ENCODE results near the gene PBX1. TPM values are rescaled to one million over a fixed set of nuclear protein-coding genes. Genes with fewer than 3 reads are reported as not detected.
"Not testable (repeated sequence)": the region's sequence is repeated elsewhere in the genome, so short reads cannot be mapped to it uniquely, and the experiment has no call there.

PBX1 gene
- polyA plus RNA-seq (ENCODE audit: insufficient read length in 10 of 10) = 10 to 100 TPM; 51.2 to 64.5 (median 59.0) TPM
- long read RNA-seq, donor 1, full-length matches to known transcripts = 11 of 25 reads
- long read RNA-seq, donor 1, partial matches to known transcripts = 14 of 25 reads
- long read RNA-seq, donor 1, other reads (novel, unspliced or antisense) = 0 of 25 reads
- long read RNA-seq, donor 2, full-length matches to known transcripts = 6 of 6 reads
- long read RNA-seq, donor 2, partial matches to known transcripts = 0 of 6 reads
- long read RNA-seq, donor 2, other reads (novel, unspliced or antisense) = 0 of 6 reads
- long read RNA-seq, donor 3 = 0 reads
- long read RNA-seq, donor 4, full-length matches to known transcripts = 15 of 22 reads
- long read RNA-seq, donor 4, partial matches to known transcripts = 7 of 22 reads
- long read RNA-seq, donor 4, other reads (novel, unspliced or antisense) = 0 of 22 reads
- long read RNA-seq, donor 5, full-length matches to known transcripts = 11 of 47 reads
- long read RNA-seq, donor 5, partial matches to known transcripts = 36 of 47 reads
- long read RNA-seq, donor 5, other reads (novel, unspliced or antisense) = 0 of 47 reads
- long read RNA-seq, donor 6, full-length matches to known transcripts = 22 of 48 reads
- long read RNA-seq, donor 6, partial matches to known transcripts = 26 of 48 reads
- long read RNA-seq, donor 6, other reads (novel, unspliced or antisense) = 0 of 48 reads
- long read RNA-seq, donor 7, full-length matches to known transcripts = 16 of 41 reads
- long read RNA-seq, donor 7, partial matches to known transcripts = 25 of 41 reads
- long read RNA-seq, donor 7, other reads (novel, unspliced or antisense) = 0 of 41 reads
- long read RNA-seq, donor 8, full-length matches to known transcripts = 10 of 17 reads
- long read RNA-seq, donor 8, partial matches to known transcripts = 7 of 17 reads
- long read RNA-seq, donor 8, other reads (novel, unspliced or antisense) = 0 of 17 reads
- long read RNA-seq, donor 9, full-length matches to known transcripts = 1 of 1 reads
- long read RNA-seq, donor 9, partial matches to known transcripts = 0 of 1 reads
- long read RNA-seq, donor 9, other reads (novel, unspliced or antisense) = 0 of 1 reads

GRCh38 chr1:164558461-164559341 lies at the start of gene PBX1:
Gene PBX1 (plus strand): TSS chr1:164559184.
- DNase-seq = peak; percentile 98 to 99 (median 99)

GRCh38 chr1:164510435-164510834 lies 48.5 kb upstream of the PBX1 start:
- DNase-seq = no peak

- DNase-seq = no peak
These were observed 47.8 kb upstream of the PBX1 start for GRCh38 chr1:164511001-164511705.

- DNase-seq = peak; percentile 8 to 23 (median 18)
These were observed 43.8 kb upstream of the PBX1 start for GRCh38 chr1:164515231-164515630.

- peak; percentile 34 to 58 (median 43) for DNase-seq
These were observed 43.2 kb upstream of the PBX1 start for GRCh38 chr1:164515711-164516331.

- no peak for DNase-seq
These were observed 42.4 kb upstream of the PBX1 start for GRCh38 chr1:164516591-164516990.

GRCh38 chr1:164518692-164519332 lies 40.2 kb upstream of the PBX1 start:
- no peak for DNase-seq

GRCh38 chr1:164519426-164519825 lies 39.6 kb upstream of the PBX1 start:
- no peak for DNase-seq

- peak in 1 of 3 donors; percentile 23 for DNase-seq
These were observed 34.2 kb upstream of the PBX1 start for GRCh38 chr1:164524810-164525209.

GRCh38 chr1:164534863-164535610 lies 23.9 kb upstream of the PBX1 start:
- no peak for DNase-seq

- not testable (repeated sequence) for DNase-seq
These were observed 6.5 kb upstream of the PBX1 start for GRCh38 chr1:164552463-164552988.

GRCh38 chr1:164557270-164557669 lies 1.7 kb upstream of the PBX1 start:
- no peak for DNase-seq

- peak in 2 of 3 donors; percentile 41 to 78 for DNase-seq
These were observed 513 bp downstream of the PBX1 start for GRCh38 chr1:164559342-164560051.

GRCh38 chr1:164560121-164560541 lies 1.1 kb downstream of the PBX1 start:
- peak in 1 of 3 donors; percentile 67 for DNase-seq

GRCh38 chr1:164560556-164560955 lies 1.6 kb downstream of the PBX1 start:
- peak in 1 of 3 donors; percentile 53 for DNase-seq

GRCh38 chr1:164561007-164561406 lies 2.0 kb downstream of the PBX1 start:
- DNase-seq = peak in 1 of 3 donors; percentile 57

GRCh38 chr1:164561472-164561871 lies 2.5 kb downstream of the PBX1 start:
- peak in 1 of 3 donors; percentile 53 for DNase-seq

GRCh38 chr1:164562061-164562460 lies 3.1 kb downstream of the PBX1 start:
- DNase-seq = peak in 1 of 3 donors; percentile 35

Measured in muscle of back (tissue), 13 donors.